K562 (cell line): ENCODE measurements around the gene TMPRSS6.

Experiments
- CHD2 ChIP-seq: IDR thresholded peaks from 2 replicates; pipeline ENCODE4 v1.6.1; 2011; ENCODE audit warnings: low read depth, low read length
- CTCF ChIP-seq, 3 experiments: IDR thresholded peaks in 2 of 3; conservative IDR thresholded peaks in 1 of 3; 2 replicates each; pipeline ENCODE4 v1.5.1; 2011 to 2012; ENCODE audit warnings: low read length in 3 of 3, mild to moderate bottlenecking in 3 of 3, control low read depth in 2 of 3, improper control_type of control experiment in 1 of 3, inconsistent platforms in 1 of 3, low read depth in 1 of 3, mixed read lengths in 1 of 3, moderate library complexity in 1 of 3; ENCODE audit not compliant: insufficient read depth in 2 of 3
- HMGXB4 ChIP-seq: sonication (generic); formaldehyde crosslinking; IDR thresholded peaks from 2 replicates; pipeline ENCODE4 v1.8.1; 2023; ENCODE audit warnings: mild to moderate bottlenecking, missing genetic modification reagents
- JUND ChIP-seq, 2 experiments: IDR thresholded peaks; 2 replicates in 1 of 2; 3 replicates in 1 of 2; pipeline ENCODE4 v1.6.1; 2011; ENCODE audit warnings: borderline replicate concordance in 2 of 2, low read depth in 2 of 2, low read length in 2 of 2, improper control_type of control experiment in 1 of 2, missing biosample characterization in 1 of 2, missing genetic modification characterization in 1 of 2, missing genetic modification reagents in 1 of 2
- LARP7 ChIP-seq: fragments of 450-650 bp; IDR thresholded peaks from 2 replicates; pipeline ENCODE4 v1.6.1; 2016
- MAZ ChIP-seq, 2 experiments: fragments of 450-650 bp in 1 of 2; sonication (generic) in 1 of 2; formaldehyde crosslinking; IDR thresholded peaks in 1 of 2; conservative IDR thresholded peaks in 1 of 2; 2 replicates each; pipeline versions ENCODE4 v1.4.0 to v1.5.0; 2020; ENCODE audit warnings: mild to moderate bottlenecking in 1 of 2, missing genetic modification reagents in 1 of 2
- POLR2A ChIP-seq: fragments of 450-650 bp; conservative IDR thresholded peaks from 2 replicates; pipeline ENCODE4 v1.6.1; 2016
- POLR2AphosphoS2 ChIP-seq: IDR thresholded peaks from 2 replicates; pipeline ENCODE4 v1.6.1; 2012; ENCODE audit warnings: low read length, improper control_type of control experiment
- POLR2AphosphoS5 ChIP-seq: IDR thresholded peaks from 2 replicates; pipeline ENCODE4 v1.6.1; 2011; ENCODE audit warnings: mild to moderate bottlenecking, low read depth, low read length, moderate library complexity; ENCODE audit not compliant: control insufficient read depth, insufficient read depth
- ZFP36 ChIP-seq: fragments of 150-350 bp; IDR thresholded peaks from 2 replicates; pipeline ENCODE4 v1.6.1; 2018; ENCODE audit warnings: low read length, low read depth; ENCODE audit not compliant: partially characterized antibody
- ZNF263 ChIP-seq: sonication (generic); formaldehyde crosslinking; IDR thresholded peaks from 2 replicates; pipeline ENCODE4 v1.8.0; 2022; ENCODE audit warnings: mild to moderate bottlenecking, missing genetic modification reagents, borderline replicate concordance

GRCh38 chr22:37033605-37034430 lies 75.7 kb downstream of the TMPRSS6 start:
- TF ChIP-seq ZNF263 (CRISPR knock-in tag) (no peak), POLR2A (no peak), POLR2AphosphoS5 (no peak), CTCF (IDR thresholded peaks at IDR 0.05 in 2 of 3, conservative IDR thresholded peaks at IDR 0.05 in 1 of 3; ENCODE audit: insufficient read depth in 2 of 3, low read depth in 1 of 3, low read length in 3 of 3) (no peak), LARP7 (no peak), POLR2AphosphoS2 (no peak), HMGXB4 (CRISPR knock-in tag) (no peak), JUND (IDR thresholded peaks at IDR 0.05; ENCODE audit: borderline replicate concordance, low read depth, low read length) (no peak), JUND (tag; IDR thresholded peaks at IDR 0.05; ENCODE audit: borderline replicate concordance, low read depth, low read length) (no peak), ZFP36 (no peak), MAZ (CRISPR knock-in tag; conservative IDR thresholded peaks at IDR 0.05 in 1 of 2, IDR thresholded peaks at IDR 0.05 in 1 of 2) (no peak), CHD2 (no peak)
